Activated CD4-positive, alpha-beta T cell treated with anti-CD3 and anti-CD28 coated beads for 4 hours (primary cell): ENCODE results near the gene LRRC26.
"Not testable (repeated sequence)": the region's sequence is repeated elsewhere in the genome, so short reads cannot be mapped to it uniquely, and the experiment has no call there.

ENCODE experiments used
- DNase-seq, 2 donors: peaks; one replicate each; pipeline ENCODE4 v3.0.0-alpha.2; 2020

Gene LRRC26

GRCh38 chr9:137149363-137149762 is 20.5 kb downstream of the LRRC26 start:
- no peak for DNase-seq

- no peak for DNase-seq
Measured at GRCh38 chr9:137148661-137149060, 21.2 kb downstream of the LRRC26 start.

GRCh38 chr9:137148242-137148641 is 21.6 kb downstream of the LRRC26 start:
- DNase-seq = no peak

GRCh38 chr9:137147793-137148160 is 22.1 kb downstream of the LRRC26 start:
- DNase-seq = no peak

- no peak for DNase-seq
Measured at GRCh38 chr9:137147091-137147792, 22.6 kb downstream of the LRRC26 start.

- no peak for DNase-seq
Measured at GRCh38 chr9:137146527-137146918, 23.3 kb downstream of the LRRC26 start.

- DNase-seq = no peak
Measured at GRCh38 chr9:137145731-137146526, 23.9 kb downstream of the LRRC26 start.

GRCh38 chr9:137143459-137143858 is 26.4 kb downstream of the LRRC26 start:
- DNase-seq = no peak

GRCh38 chr9:137141976-137142936 is 27.6 kb downstream of the LRRC26 start:
- no peak for DNase-seq

- no peak for DNase-seq
Measured at GRCh38 chr9:137141050-137141810, 28.6 kb downstream of the LRRC26 start.

GRCh38 chr9:137140151-137141012 is 29.5 kb downstream of the LRRC26 start:
- no peak for DNase-seq

- no peak for DNase-seq
Measured at GRCh38 chr9:137139468-137140150, 30.2 kb downstream of the LRRC26 start.

GRCh38 chr9:137138722-137139467 is 31.0 kb downstream of the LRRC26 start, which contains the start of gene GRIN1:
GRIN1 (plus strand) TSS chr9:137139154; CDS start chr9:137139487, 333 bp downstream.
- no peak for DNase-seq

GRCh38 chr9:137138058-137138721 is 31.7 kb downstream of the LRRC26 start:
- no peak for DNase-seq

GRCh38 chr9:137136881-137137607 is 32.8 kb downstream of the LRRC26 start:
- no peak for DNase-seq

GRCh38 chr9:137136261-137136880 is 33.5 kb downstream of the LRRC26 start:
- DNase-seq = no peak

- not testable (repeated sequence) for DNase-seq
Measured at GRCh38 chr9:137135154-137135553, 34.7 kb downstream of the LRRC26 start.

GRCh38 chr9:137134191-137134590 is 35.7 kb downstream of the LRRC26 start:
- DNase-seq = no peak
